Activated effector memory CD4-positive, alpha-beta T cell treated with Interleukin-2 at 50 U/mL for 16 hours (primary cell): ENCODE measurements around the gene CLPTM1L.
A peak's percentile ranks its signal among the peaks of the same experiment; 100 is the strongest.

Source experiments
- DNase-seq: peaks from one replicate; pipeline ENCODE4 v3.0.0-alpha.2; 2020

Gene CLPTM1L

GRCh38 chr5:1270426-1270825 is 74.5 kb downstream of the CLPTM1L start:
- DNase-seq: no peak

DNA sequence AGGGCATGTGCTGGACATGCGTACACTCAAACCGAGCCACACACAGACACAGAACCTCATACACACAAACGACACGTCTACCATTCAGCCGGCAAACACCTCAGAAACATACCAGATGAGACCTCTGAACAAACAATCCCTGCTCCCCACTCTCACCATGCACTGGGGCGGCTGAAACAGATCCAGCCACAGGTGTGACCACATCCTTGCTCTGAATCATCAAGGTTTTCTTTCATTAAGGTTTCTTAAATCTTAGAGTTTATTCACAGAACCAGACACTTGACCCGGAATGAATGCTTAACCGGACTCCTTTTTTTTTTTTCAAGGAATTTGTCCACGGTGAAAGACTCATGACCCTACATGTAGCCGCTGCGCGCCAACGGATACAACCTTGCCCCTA is 76.2 kb downstream of the CLPTM1L start:
- peak; percentile 42 for DNase-seq

GRCh38 chr5:1268056-1268455 is 76.8 kb downstream of the CLPTM1L start:
- DNase-seq: no peak
